IMR-90 (cell line): ENCODE data around the gene STARD7.

Source experiments
- CEBPB ChIP-seq: IDR thresholded peaks from 2 replicates; pipeline ENCODE4 v1.6.1; 2012; ENCODE audit warnings: low read depth, low read length, improper control_type of control experiment
- MAFK ChIP-seq: IDR thresholded peaks from 2 replicates; pipeline ENCODE4 v1.6.1; 2012; ENCODE audit warnings: low read depth, low read length, improper control_type of control experiment
- TF ChIP-seq, protein P1 (sequence below): conservative IDR thresholded peaks from 2 replicates; pipeline ENCODE4 v1.5.1; 2012; ENCODE audit warnings: mild to moderate bottlenecking, low read depth, low read length, improper control_type of control experiment
- TF ChIP-seq, protein P2 (sequence below): fragments of 150-350 bp; IDR thresholded peaks from 2 replicates; pipeline ENCODE4 v1.6.1; 2017; ENCODE audit warnings: mild to moderate bottlenecking, antibody characterized with exemption, low read length, low read depth

DNA sequence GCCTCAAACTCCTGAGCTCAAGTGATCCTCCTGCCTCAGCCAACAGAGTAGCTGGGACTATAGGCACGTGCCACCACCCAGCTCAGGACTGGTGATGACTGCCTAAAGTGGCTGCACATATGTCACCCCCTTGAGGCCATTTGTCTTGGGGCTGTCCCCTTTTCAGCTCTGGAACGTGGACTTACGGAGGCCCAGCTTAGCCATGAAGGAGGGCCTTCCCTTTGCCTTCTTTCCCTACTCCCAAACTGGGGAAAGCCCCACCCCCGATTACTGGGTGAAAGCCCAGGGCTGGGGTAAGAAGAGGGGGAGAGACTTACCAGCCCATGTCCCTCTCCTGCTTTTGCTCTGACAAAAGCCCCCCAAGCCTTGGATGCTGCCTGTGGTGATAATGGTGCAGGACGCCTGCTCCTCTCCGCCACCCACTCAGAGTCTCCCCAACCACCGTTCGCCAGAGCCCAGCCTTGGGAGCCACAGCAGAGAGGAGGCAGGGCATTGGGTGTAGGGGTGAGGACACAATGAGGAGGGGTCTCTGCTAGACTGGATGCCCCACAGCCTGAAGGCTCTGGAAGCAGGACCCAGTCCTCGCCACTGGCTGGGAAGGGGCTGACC is 60.9 kb downstream of the STARD7 start:
- TF ChIP-seq, protein P1, sequence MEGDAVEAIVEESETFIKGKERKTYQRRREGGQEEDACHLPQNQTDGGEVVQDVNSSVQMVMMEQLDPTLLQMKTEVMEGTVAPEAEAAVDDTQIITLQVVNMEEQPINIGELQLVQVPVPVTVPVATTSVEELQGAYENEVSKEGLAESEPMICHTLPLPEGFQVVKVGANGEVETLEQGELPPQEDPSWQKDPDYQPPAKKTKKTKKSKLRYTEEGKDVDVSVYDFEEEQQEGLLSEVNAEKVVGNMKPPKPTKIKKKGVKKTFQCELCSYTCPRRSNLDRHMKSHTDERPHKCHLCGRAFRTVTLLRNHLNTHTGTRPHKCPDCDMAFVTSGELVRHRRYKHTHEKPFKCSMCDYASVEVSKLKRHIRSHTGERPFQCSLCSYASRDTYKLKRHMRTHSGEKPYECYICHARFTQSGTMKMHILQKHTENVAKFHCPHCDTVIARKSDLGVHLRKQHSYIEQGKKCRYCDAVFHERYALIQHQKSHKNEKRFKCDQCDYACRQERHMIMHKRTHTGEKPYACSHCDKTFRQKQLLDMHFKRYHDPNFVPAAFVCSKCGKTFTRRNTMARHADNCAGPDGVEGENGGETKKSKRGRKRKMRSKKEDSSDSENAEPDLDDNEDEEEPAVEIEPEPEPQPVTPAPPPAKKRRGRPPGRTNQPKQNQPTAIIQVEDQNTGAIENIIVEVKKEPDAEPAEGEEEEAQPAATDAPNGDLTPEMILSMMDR, result no peak
- TF ChIP-seq CEBPB (no peak), MAFK (no peak)
- TF ChIP-seq, protein P2, sequence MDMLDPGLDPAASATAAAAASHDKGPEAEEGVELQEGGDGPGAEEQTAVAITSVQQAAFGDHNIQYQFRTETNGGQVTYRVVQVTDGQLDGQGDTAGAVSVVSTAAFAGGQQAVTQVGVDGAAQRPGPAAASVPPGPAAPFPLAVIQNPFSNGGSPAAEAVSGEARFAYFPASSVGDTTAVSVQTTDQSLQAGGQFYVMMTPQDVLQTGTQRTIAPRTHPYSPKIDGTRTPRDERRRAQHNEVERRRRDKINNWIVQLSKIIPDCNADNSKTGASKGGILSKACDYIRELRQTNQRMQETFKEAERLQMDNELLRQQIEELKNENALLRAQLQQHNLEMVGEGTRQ, result no peak
